HepG2 (cell line): ENCODE measurements around the gene LHX3. TPM values are rescaled to one million over a fixed set of nuclear protein-coding genes. Genes with fewer than 3 reads are reported as not detected.

ENCODE experiments used
- ATF7-NPFF ChIP-seq: sonication (generic); formaldehyde crosslinking; IDR thresholded peaks from 2 replicates; pipeline ENCODE4 v1.8.1; 2023; ENCODE audit warnings: mild to moderate bottlenecking, low read depth, missing genetic modification reagents, moderate library complexity
- CEBPB ChIP-seq: IDR thresholded peaks from 2 replicates; pipeline ENCODE4 v1.6.1; 2011; ENCODE audit warnings: low read depth, low read length, improper control_type of control experiment, borderline replicate concordance
- FOXK1 ChIP-seq: sonication (generic); formaldehyde crosslinking; IDR thresholded peaks from 2 replicates; pipeline ENCODE4 v1.4.0; 2020; ENCODE audit warnings: low read depth, missing genetic modification reagents, borderline replicate concordance
- GPN1 ChIP-seq: sonication (generic); formaldehyde crosslinking; IDR thresholded peaks from 2 replicates; pipeline ENCODE4 v1.5.1; 2020; ENCODE audit warnings: missing genetic modification reagents, borderline replicate concordance
- HMG20B ChIP-seq: conservative IDR thresholded peaks from 2 replicates; pipeline ENCODE4 v1.6.1; 2016; ENCODE audit warnings: missing genetic modification reagents, missing compliant biosample characterization
- HOXA5 ChIP-seq: sonication (generic); formaldehyde crosslinking; IDR thresholded peaks from 2 replicates; pipeline ENCODE4 v1.4.0; 2020; ENCODE audit warnings: missing genetic modification reagents
- MED1 ChIP-seq: sonication (generic); formaldehyde crosslinking; IDR thresholded peaks from 2 replicates; pipeline ENCODE4 v1.4.0; 2020; ENCODE audit warnings: missing genetic modification reagents
- MIER3 ChIP-seq: IDR thresholded peaks from 2 replicates; pipeline ENCODE4 v1.6.1; 2016; ENCODE audit warnings: missing compliant biosample characterization, borderline replicate concordance
- NAIF1 ChIP-seq: sonication (generic); formaldehyde crosslinking; IDR thresholded peaks from 2 replicates; pipeline ENCODE4 v1.5.0; 2020; ENCODE audit warnings: mild to moderate bottlenecking, missing genetic modification reagents, borderline replicate concordance
- POGZ ChIP-seq: sonication (generic); formaldehyde crosslinking; IDR thresholded peaks from 2 replicates; pipeline ENCODE4 v1.4.0; 2020; ENCODE audit warnings: mild to moderate bottlenecking, missing genetic modification reagents
- SP4 ChIP-seq: sonication (generic); formaldehyde crosslinking; IDR thresholded peaks from 2 replicates; pipeline ENCODE4 v1.8.1; 2023; ENCODE audit warnings: mild to moderate bottlenecking, missing genetic modification reagents
- YEATS2 ChIP-seq: sonication (generic); formaldehyde crosslinking; IDR thresholded peaks from 2 replicates; pipeline ENCODE4 v1.4.0; 2020; ENCODE audit warnings: missing genetic modification reagents, borderline replicate concordance
- ZNF317 ChIP-seq: sonication (generic); formaldehyde crosslinking; IDR thresholded peaks from 2 replicates; pipeline ENCODE4 v1.5.0; 2020; ENCODE audit warnings: mild to moderate bottlenecking, missing genetic modification reagents
- ZNF556 ChIP-seq: sonication (generic); formaldehyde crosslinking; IDR thresholded peaks from 2 replicates; pipeline ENCODE4 v1.4.0; 2020; ENCODE audit warnings: mild to moderate bottlenecking, missing genetic modification reagents, borderline replicate concordance
- ZNF619 ChIP-seq: sonication (generic); formaldehyde crosslinking; IDR thresholded peaks from 2 replicates; pipeline ENCODE4 v1.4.0; 2020; ENCODE audit warnings: mild to moderate bottlenecking, missing genetic modification reagents
- ZNF652 ChIP-seq: IDR thresholded peaks from 2 replicates; pipeline ENCODE4 v1.6.1; 2016; ENCODE audit warnings: low read depth, borderline replicate concordance
- ZSCAN31 ChIP-seq: sonication (generic); formaldehyde crosslinking; IDR thresholded peaks from 2 replicates; pipeline ENCODE4 v1.5.0; 2020; ENCODE audit warnings: low read depth, mild to moderate bottlenecking, missing genetic modification reagents
- polyA plus RNA-seq, 8 experiments: library from polyadenylated mRNA; depleted of rRNA in 3 of 8; stranded (reverse) in 7 of 8; unstranded in 1 of 8; fragments of >200 nt; fragmentation: Illumina TruSeq in 4 of 8; extraction: Trizol in 4 of 8; gene quantifications; 2 replicates each; pipeline versions ENCODE4 v1.2.1 to v1.2.3, GENCODE V29; 2011 to 2016; ENCODE audit warnings: low read depth in 4 of 8, missing spikeins in 1 of 8, mixed read lengths in 1 of 8; ENCODE audit not compliant: insufficient read depth in 1 of 8
- total RNA-seq, 5 experiments: library from RNA; depleted of rRNA; stranded (reverse); fragments of >200 nt; fragmentation: Illumina TruSeq; extraction: Trizol; gene quantifications; 2 replicates each; pipeline ENCODE4 v1.2.3, GENCODE V29; 2016; ENCODE audit warnings: low read depth in 1 of 5
- TF ChIP-seq, protein P1 (sequence below): IDR thresholded peaks from 2 replicates; pipeline ENCODE4 v1.6.1; 2016; ENCODE audit warnings: low read depth, borderline replicate concordance

The LHX3 gene
- total and polyA plus RNA-seq, 2 of the 13 experiments (the other 11 are each of a cell fraction or from before 2014, with no cell fraction given) = not detected

DNA sequence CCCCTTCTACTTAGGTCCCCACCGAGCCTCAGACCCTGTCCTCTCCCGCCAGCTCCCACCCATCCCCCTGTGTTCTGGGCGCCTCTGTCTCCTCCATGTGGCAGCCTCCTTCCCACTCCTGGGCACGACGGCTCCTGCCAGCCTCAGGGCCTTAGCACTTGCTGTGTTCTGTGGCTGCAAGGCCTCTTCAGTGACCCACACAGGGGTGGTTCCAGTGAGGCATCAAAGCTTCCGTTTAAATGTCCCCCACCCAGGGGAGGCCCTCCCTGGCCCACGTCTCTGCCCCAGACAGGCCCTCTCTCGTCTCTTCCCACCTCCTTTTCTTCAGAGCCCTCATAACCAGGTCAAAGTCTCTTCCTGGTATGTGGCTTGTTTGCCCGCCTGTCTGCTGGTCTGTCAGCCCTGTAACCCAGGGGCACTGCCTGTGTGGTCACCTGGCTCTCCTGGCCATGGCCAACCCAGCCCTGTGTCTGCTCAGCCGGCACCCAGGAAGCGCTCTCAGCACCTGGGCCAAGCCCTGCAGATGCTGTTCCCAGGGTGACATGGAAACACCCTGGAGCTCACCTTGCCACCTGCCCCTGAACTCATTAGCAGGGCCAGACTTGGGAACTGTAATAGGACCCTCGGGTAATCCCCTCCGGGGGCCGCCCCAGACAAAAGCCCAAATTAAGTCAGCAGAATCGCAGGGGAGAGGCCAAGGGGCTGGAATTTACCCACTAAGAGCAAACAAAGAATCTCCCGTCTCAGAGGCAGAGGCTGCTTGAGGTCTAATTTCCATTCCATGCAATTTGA lies 33.7 kb downstream of the LHX3 start (continued):
- TF ChIP-seq FOXK1 (no peak), ZNF317 (no peak), ZSCAN31 (CRISPR knock-in tag) (no peak), HMG20B (no peak), ZNF556 (CRISPR knock-in tag) (no peak), ATF7-NPFF (CRISPR knock-in tag) (no peak), HOXA5 (no peak), ZNF652 (no peak), NAIF1 (CRISPR knock-in tag) (no peak), SP4 (no peak), MIER3 (CRISPR knock-in tag) (no peak), MED1 (CRISPR knock-in tag) (no peak), POGZ (CRISPR knock-in tag) (no peak), ZNF619 (CRISPR knock-in tag) (no peak), YEATS2 (no peak), GPN1 (CRISPR knock-in tag) (no peak), CEBPB (no peak)
- TF ChIP-seq, protein P1, sequence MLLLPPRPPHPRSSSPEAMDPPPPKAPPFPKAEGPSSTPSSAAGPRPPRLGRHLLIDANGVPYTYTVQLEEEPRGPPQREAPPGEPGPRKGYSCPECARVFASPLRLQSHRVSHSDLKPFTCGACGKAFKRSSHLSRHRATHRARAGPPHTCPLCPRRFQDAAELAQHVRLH = no peak
